ENCODE results near the gene C6orf136. TPM values are rescaled to one million over a fixed set of nuclear protein-coding genes. Genes with fewer than 3 reads are reported as not detected.

C6orf136 gene
- total and polyA plus RNA-seq, 7 experiments from 2014 or later: 12.3 to 38.0 (median 29.5) TPM

DNA sequence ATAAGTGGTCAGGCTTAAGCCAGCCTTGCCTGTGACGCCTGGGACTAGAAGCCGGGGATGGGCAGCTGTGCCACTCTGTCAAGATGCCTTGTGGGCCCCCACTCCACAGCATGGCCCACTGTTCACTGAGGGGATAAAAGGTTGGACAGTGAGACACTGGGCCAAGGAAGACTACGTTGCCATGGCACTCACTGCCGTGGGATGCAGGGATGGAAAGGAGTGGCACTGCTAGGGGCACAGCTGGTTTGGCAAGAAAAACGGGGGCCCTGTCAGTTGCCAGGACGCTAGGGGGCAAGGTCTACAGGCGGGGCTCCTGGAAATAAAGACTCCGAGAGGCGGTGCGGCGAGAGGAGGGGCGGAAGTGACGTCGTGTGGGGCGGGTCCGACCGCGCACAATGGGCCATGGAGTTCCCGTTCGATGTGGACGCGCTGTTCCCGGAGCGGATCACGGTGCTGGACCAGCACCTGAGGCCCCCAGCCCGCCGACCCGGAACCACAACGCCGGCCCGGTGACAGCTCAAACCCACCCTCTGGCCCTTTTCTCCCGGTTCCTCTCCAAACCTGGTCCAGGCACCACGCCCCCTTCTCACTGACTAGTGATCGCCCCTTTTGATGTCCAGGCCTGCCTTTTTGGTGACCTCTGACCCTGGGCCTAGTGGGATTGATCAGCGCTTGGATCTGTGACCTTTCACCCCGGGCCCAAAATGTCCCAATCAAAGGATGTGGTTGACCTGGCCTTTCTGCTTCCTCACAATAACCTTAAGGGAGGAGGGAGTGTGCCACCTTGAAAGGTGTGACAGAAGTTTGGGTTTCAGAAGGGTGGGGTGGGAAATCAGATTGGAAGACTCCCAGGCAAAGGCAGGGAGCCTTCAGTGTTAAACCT lies 20.2 kb upstream of the C6orf136 start, which contains the start of gene ATAT1:
TSS of gene ATAT1 (plus strand) at position 391 of the 883 bp plus-strand sequence.
- intact Hi-C loops (cut with micrococcal nuclease): loop anchor here (1.0 to 2.0 kb wide), 8 partner anchors 9 to 104 kb away; partner anchors contain the start of genes C6orf136 (in 2 of the 2), DHX16 (in 2 of the 2), MRPS18B (in 2 of the 2) and PPP1R10 (in 2 of the 2)
- peaks cover 0 to 1% (median 0%) of the 10 kb centered on the region in 11 donors for H3K9me3 Mint-ChIP-seq
- no peaks in the 10 kb centered on the region for H3K27me3 Mint-ChIP-seq
- peak; percentile 100 for ATAC-seq
- Histone ChIP-seq H3K4me1 (ENCODE audit: control insufficient read depth in 2 of 2, insufficient read depth in 2 of 2, low read length in 2 of 2) (peaks cover 10 to 13% of the 10 kb centered on the region in 2 donors), H3K27ac (ENCODE audit: low read depth, low read length) (peak within 1 kb of the TSS; percentile 92), H3K27me3 (ENCODE audit: control insufficient read depth in 2 of 2, insufficient read depth in 2 of 2, low read length in 2 of 2) (no peaks in the 10 kb centered on the region), H3K36me3 (ENCODE audit: control insufficient read depth in 2 of 3, insufficient read depth in 3 of 3, low read length in 3 of 3) (peaks cover 0 to 51% (median 19%) of the 10 kb centered on the region in 3 experiments), H3K9me3 (ENCODE audit: control insufficient read depth in 2 of 3, low read length in 3 of 3) (no peaks in the 10 kb centered on the region), H3K4me3 (ENCODE audit: low read length) (peak within 1 kb of the TSS; percentile 84)
- ChIA-PET POLR2A (interaction anchor here (0.6 to 2.2 kb wide), 8 partner anchors 9 to 136 kb away, joined by 3 to 22 read pairs (median 4); partner anchors contain the start of genes ABCF1, MRPS18B and PPP1R10), CTCF (interaction anchor here (0.7 to 1.3 kb wide), 4 partner anchors 12 to 147 kb away, joined by 3 read pairs; no protein-coding TSS in a partner anchor)
- DNase-seq: peak; percentile 80 to 90 (median 85)
- peaks cover 15 to 35% (median 24%) of the 10 kb centered on the region in 7 donors for H3K4me1 Mint-ChIP-seq
- peaks cover 7 to 27% (median 14%) of the 10 kb centered on the region in 5 donors for H3K36me3 Mint-ChIP-seq
- peak within 1 kb of the TSS; percentile 88 to 97 (median 92) for H3K4me3 Mint-ChIP-seq
- H3K27ac Mint-ChIP-seq: peak within 1 kb of the TSS; percentile 89 to 97 (median 96)

DNA sequence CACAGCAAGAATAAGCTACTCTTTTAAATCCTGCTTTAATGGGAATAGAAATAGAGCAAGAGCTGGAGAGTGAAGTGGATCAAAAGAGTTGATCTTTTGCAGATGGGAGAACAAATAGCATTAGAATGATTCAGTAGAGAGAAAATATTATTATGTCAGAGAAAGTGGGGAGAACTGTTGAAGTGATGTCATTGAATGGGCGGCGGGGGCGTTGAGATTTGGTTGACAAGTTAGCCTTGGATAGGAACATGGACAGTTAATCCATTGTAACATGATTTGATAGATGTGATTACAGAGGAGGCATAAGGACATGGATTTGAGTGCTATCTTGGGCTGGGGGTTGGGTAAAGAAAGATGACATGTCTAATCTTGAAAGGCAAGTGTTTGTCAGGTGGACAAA lies 11.1 kb upstream of the C6orf136 start:
- Mint-ChIP-seq H3K36me3 (peaks cover 0 to 28% (median 21%) of the 10 kb centered on the region in 5 donors), H3K9me3 (peaks cover 0 to 1% (median 0%) of the 10 kb centered on the region in 11 donors), H3K4me3 (no peak overlapping the region), H3K27ac (no peak overlapping the region), H3K4me1 (peaks cover 1 to 14% (median 7%) of the 10 kb centered on the region in 7 donors), H3K27me3 (no peaks in the 10 kb centered on the region)
- ChIA-PET POLR2A (interaction anchor here (0.5 to 1.3 kb wide), 2 partner anchors 21 to 23 kb away, joined by 3 to 4 read pairs; no protein-coding TSS in a partner anchor), CTCF (interaction anchor here (0.6 kb wide), 1 partner anchor 1020 kb away, joined by 3 read pairs; the partner anchor contains the start of gene APOM)
- Histone ChIP-seq H3K9me3 (ENCODE audit: control insufficient read depth in 2 of 3, low read length in 3 of 3) (no peaks in the 10 kb centered on the region), H3K27me3 (ENCODE audit: control insufficient read depth in 2 of 2, insufficient read depth in 2 of 2, low read length in 2 of 2) (no peaks in the 10 kb centered on the region), H3K4me3 (ENCODE audit: low read length) (no peak overlapping the region), H3K4me1 (ENCODE audit: control insufficient read depth in 2 of 2, insufficient read depth in 2 of 2, low read length in 2 of 2) (peaks cover 0 to 2% of the 10 kb centered on the region in 2 donors), H3K36me3 (ENCODE audit: control insufficient read depth in 2 of 3, insufficient read depth in 3 of 3, low read length in 3 of 3) (peaks cover 0 to 10% (median 0%) of the 10 kb centered on the region in 3 experiments), H3K27ac (ENCODE audit: low read depth, low read length) (no peak overlapping the region)
- ATAC-seq (no peak), DNase-seq (no peak)
- intact Hi-C loops (cut with micrococcal nuclease): no loop called here

DNA sequence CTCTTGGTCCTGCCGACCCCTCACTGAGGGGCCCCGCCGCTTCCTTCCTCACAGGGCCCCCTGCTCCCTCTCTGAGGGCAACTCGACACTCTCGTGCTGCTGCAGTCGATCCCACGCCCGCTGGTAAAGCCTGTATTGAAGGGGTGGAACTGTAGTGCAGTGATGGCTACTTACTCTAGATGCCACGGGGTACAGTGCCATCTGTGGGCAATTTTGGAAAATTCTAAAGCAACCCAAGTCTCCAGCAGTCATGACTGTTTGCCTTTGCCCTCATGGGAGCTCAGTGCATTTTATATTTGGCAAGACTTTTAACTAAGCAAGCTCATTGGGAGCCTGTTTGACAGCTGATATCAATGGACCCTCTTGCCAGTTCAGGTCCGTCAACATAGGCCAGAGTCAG lies 6.5 kb upstream of the C6orf136 start:
- Mint-ChIP-seq H3K27me3 (no peaks in the 10 kb centered on the region), H3K36me3 (peaks cover 0 to 12% (median 12%) of the 10 kb centered on the region in 5 donors), H3K4me3 (no peak overlapping the region), H3K9me3 (no peaks in the 10 kb centered on the region), H3K27ac (peak overlapping the region in 7 of 9 donors; percentile 3 to 77 (median 43)), H3K4me1 (peaks cover 13 to 32% (median 25%) of the 10 kb centered on the region in 7 donors)
- Histone ChIP-seq H3K27ac (ENCODE audit: low read depth, low read length) (peak overlapping the region; percentile 11), H3K4me1 (ENCODE audit: control insufficient read depth in 2 of 2, insufficient read depth in 2 of 2, low read length in 2 of 2) (peaks cover 0 to 9% of the 10 kb centered on the region in 2 donors), H3K9me3 (ENCODE audit: control insufficient read depth in 2 of 3, low read length in 3 of 3) (no peaks in the 10 kb centered on the region), H3K27me3 (ENCODE audit: control insufficient read depth in 2 of 2, insufficient read depth in 2 of 2, low read length in 2 of 2) (no peaks in the 10 kb centered on the region), H3K36me3 (ENCODE audit: control insufficient read depth in 2 of 3, insufficient read depth in 3 of 3, low read length in 3 of 3) (peaks cover 0 to 10% (median 0%) of the 10 kb centered on the region in 3 experiments), H3K4me3 (ENCODE audit: low read length) (no peak overlapping the region)
- POLR2A ChIA-PET: interaction anchor here (0.6 to 1.6 kb wide), 4 partner anchors 12 to 71 kb away, joined by 3 to 8 read pairs (median 5); partner anchors contain the start of genes MRPS18B and PPP1R10
- CTCF ChIA-PET: interaction anchor here (0.6 to 2.1 kb wide), 10 partner anchors 27 to 485 kb away, joined by 3 to 6 read pairs (median 3); no protein-coding TSS in a partner anchor
- DNase-seq: peak in 3 of 9 donors; percentile 2 to 24 (median 15)
- peak; percentile 70 for ATAC-seq
- intact Hi-C loops (cut with micrococcal nuclease): no loop called here

DNA sequence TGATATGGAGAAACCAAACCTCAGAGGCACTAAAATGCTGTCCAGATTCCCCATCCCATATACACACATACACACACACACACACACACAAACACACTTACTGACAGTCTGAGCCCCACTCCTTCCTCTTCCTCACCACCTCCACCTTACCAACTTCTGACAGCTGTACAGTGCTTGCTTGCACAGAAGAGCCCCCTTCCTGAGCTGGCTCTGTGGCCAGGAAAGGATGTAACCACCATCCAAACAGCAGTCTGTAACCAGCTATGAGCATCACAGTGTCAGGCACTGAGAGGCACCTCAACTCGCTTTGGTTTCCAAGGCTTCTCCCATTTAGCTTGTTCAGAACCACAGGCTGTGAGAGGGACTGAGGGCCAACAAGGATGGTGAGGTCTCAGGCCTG lies 5.9 kb upstream of the C6orf136 start:
- Histone ChIP-seq H3K27ac (ENCODE audit: low read depth, low read length) (peak overlapping the region; percentile 11), H3K4me3 (ENCODE audit: low read length) (no peak overlapping the region), H3K9me3 (ENCODE audit: control insufficient read depth in 2 of 3, low read length in 3 of 3) (no peaks in the 10 kb centered on the region), H3K4me1 (ENCODE audit: control insufficient read depth in 2 of 2, insufficient read depth in 2 of 2, low read length in 2 of 2) (peaks cover 0 to 11% of the 10 kb centered on the region in 2 donors), H3K36me3 (ENCODE audit: control insufficient read depth in 2 of 3, insufficient read depth in 3 of 3, low read length in 3 of 3) (peaks cover 0 to 10% (median 0%) of the 10 kb centered on the region in 3 experiments), H3K27me3 (ENCODE audit: control insufficient read depth in 2 of 2, insufficient read depth in 2 of 2, low read length in 2 of 2) (no peaks in the 10 kb centered on the region)
- peaks cover 0 to 8% (median 6%) of the 10 kb centered on the region in 5 donors for H3K36me3 Mint-ChIP-seq
- intact Hi-C loops (cut with micrococcal nuclease): no loop called here
- peak overlapping the region in 8 of 9 donors; percentile 27 to 89 (median 62) for H3K27ac Mint-ChIP-seq
- ChIA-PET POLR2A (interaction anchor here (0.6 to 1.6 kb wide), 9 partner anchors 11 to 150 kb away, joined by 3 to 8 read pairs (median 3); partner anchors contain the start of genes MRPS18B and PPP1R10), CTCF (interaction anchor here (0.6 to 2.1 kb wide), 11 partner anchors 28 to 485 kb away, joined by 3 to 6 read pairs (median 3); partner anchors contain the start of gene DHX16)
- DNase-seq (peak in 1 of 9 donors; percentile 12), ATAC-seq (no peak)
- H3K9me3 Mint-ChIP-seq: no peaks in the 10 kb centered on the region
- peaks cover 19 to 34% (median 31%) of the 10 kb centered on the region in 7 donors for H3K4me1 Mint-ChIP-seq
- no peaks in the 10 kb centered on the region for H3K27me3 Mint-ChIP-seq
- H3K4me3 Mint-ChIP-seq: peak overlapping the region in 7 of 10 donors; percentile 1 to 57 (median 15)

DNA sequence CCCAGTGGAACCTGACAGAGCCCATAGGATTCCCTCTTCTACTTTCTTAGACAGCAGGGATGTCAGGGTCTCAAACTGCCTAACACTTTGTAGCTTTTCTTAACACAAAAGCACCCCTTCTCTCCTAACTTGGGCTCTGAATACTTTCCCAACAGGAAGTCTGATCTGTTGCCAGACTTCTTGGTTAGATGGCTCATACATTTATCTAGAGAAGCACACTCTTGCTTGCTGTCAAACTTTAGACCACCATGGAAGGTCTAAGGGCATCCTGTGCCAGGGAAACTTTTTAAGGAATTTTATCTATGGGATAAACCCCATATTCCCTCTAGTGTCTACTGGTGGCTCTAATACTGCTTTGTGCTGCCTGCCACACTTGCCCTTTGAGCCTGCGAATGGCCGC lies 3.3 kb upstream of the C6orf136 start:
- no peaks in the 10 kb centered on the region for H3K9me3 Mint-ChIP-seq
- ChIA-PET POLR2A (interaction anchor here (1.3 to 3.8 kb wide), 2 partner anchors 26 to 28 kb away, joined by 3 to 22 read pairs; partner anchors contain the start of gene MRPS18B), CTCF (no interaction called here)
- peaks cover 0 to 8% (median 3%) of the 10 kb centered on the region in 5 donors for H3K36me3 Mint-ChIP-seq
- no peak overlapping the region for H3K27ac ChIP-seq (ENCODE audit: low read depth, low read length)
- intact Hi-C loops (cut with micrococcal nuclease): no loop called here
- no peak overlapping the region for H3K4me3 ChIP-seq (ENCODE audit: low read length)
- H3K4me3 Mint-ChIP-seq: no peak overlapping the region
- no peaks in the 10 kb centered on the region for H3K9me3 ChIP-seq (ENCODE audit: control insufficient read depth in 2 of 3, low read length in 3 of 3)
- peak overlapping the region in 1 of 9 donors; percentile 18 for H3K27ac Mint-ChIP-seq
- H3K4me1 Mint-ChIP-seq: peaks cover 27 to 49% (median 46%) of the 10 kb centered on the region in 7 donors
- H3K4me1 ChIP-seq (ENCODE audit: control insufficient read depth in 2 of 2, insufficient read depth in 2 of 2, low read length in 2 of 2): peaks cover 11 to 26% of the 10 kb centered on the region in 2 donors
- H3K27me3 ChIP-seq (ENCODE audit: control insufficient read depth in 2 of 2, insufficient read depth in 2 of 2, low read length in 2 of 2): no peaks in the 10 kb centered on the region
- peaks cover 0 to 16% (median 0%) of the 10 kb centered on the region in 3 experiments for H3K36me3 ChIP-seq (ENCODE audit: control insufficient read depth in 2 of 3, insufficient read depth in 3 of 3, low read length in 3 of 3)
- ATAC-seq: no peak
- no peaks in the 10 kb centered on the region for H3K27me3 Mint-ChIP-seq
- DNase-seq: no peak

All from naive thymus-derived CD4-positive, alpha-beta T cell (primary cell).